Peyer's patch (tissue), 4 donors: ENCODE data around the gene CAPN1.

Experiments used
- CTCF ChIP-seq, 6 experiments: fragments of 450-650 bp in 4 of 6; fragments of 200-600 bp in 2 of 6; sonication (generic) in 1 of 6; IDR thresholded peaks; one replicate each; pipeline ENCODE4 v1.5.1; 2017 to 2019; ENCODE audit warnings: antibody characterized with exemption in 6 of 6, mild to moderate bottlenecking in 3 of 6, moderate library complexity in 1 of 6
- POLR2A ChIP-seq, 2 donors: fragments of 450-650 bp; IDR thresholded peaks; one replicate each; pipeline ENCODE4 v1.5.1; 2017; ENCODE audit warnings: antibody characterized with exemption in 2 of 2, mild to moderate bottlenecking in 2 of 2, moderate library complexity in 2 of 2

- TF ChIP-seq POLR2A (IDR thresholded peaks at IDR 0.05) (no peak), CTCF (IDR thresholded peaks at IDR 0.05) (no peak)
Measured at GRCh38 chr11:65226103-65226442, 44.3 kb downstream of the CAPN1 start.
